ENCODE results near the gene ADAMTS6. TPM values are rescaled to one million over a fixed set of nuclear protein-coding genes. Genes with fewer than 3 reads are reported as not detected.

Gene ADAMTS6
- total RNA-seq, 3 donors from 2014 or later, result 1.4 to 6.0 (median 3.9) TPM

DNA sequence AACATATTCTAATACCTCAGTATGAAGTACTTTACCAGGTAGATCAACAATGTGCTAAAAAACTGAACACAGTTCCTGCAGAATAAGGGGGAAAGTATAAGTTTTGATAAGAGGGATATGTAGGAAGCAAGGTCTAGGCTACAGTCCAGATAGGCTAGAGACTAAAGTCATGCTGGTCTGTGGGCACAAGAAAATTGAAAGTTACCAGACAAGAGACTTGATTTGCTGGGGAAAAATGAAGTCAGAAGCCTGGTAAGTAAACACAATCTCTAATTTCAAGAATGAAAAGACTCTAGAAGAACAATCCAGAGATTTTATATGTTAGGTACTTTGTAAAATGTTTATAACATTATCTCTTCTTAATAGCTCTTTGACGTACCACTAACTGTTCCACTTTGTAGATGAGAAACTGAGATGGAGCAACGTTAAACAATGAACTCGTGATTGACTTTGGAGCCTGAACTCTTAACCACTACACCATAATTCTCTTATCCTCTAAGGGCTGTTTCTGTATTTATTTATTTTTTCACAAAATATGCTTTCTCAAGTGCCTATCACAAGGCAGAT lies 19.5 kb downstream of the ADAMTS6 start:
- no peak for DNase-seq (ENCODE audit: low spot score in 2 of 2)
- Histone ChIP-seq H3K27ac (no peak overlapping the region), H3K4me3 (no peak overlapping the region), H3K4me1 (no peaks in the 10 kb centered on the region), H3K27me3 (no peaks in the 10 kb centered on the region), H3K36me3 (no peaks in the 10 kb centered on the region), H3K9me3 (no peaks in the 10 kb centered on the region)
- no peak for TF ChIP-seq POLR2AphosphoS5 (IDR thresholded peaks at IDR 0.05)
- TF ChIP-seq CTCF (IDR thresholded peaks at IDR 0.05), result no peak
- no peak for TF ChIP-seq POLR2A (IDR thresholded peaks at IDR 0.05)
- intact Hi-C loops (cut with DNase I; ENCODE audit: low total_unique reads), result no loop called here

GRCh38 chr5:65461490-65461889 lies 20.2 kb downstream of the ADAMTS6 start:
- Histone ChIP-seq H3K36me3 (no peaks in the 10 kb centered on the region), H3K27ac (no peak overlapping the region), H3K27me3 (no peaks in the 10 kb centered on the region), H3K9me3 (no peaks in the 10 kb centered on the region), H3K4me3 (no peak overlapping the region), H3K4me1 (no peaks in the 10 kb centered on the region)
- no peak for DNase-seq (ENCODE audit: low spot score in 2 of 2)
- no peak for TF ChIP-seq CTCF (IDR thresholded peaks at IDR 0.05)
- TF ChIP-seq POLR2AphosphoS5 (IDR thresholded peaks at IDR 0.05), result no peak
- no peak for TF ChIP-seq POLR2A (IDR thresholded peaks at IDR 0.05)
- intact Hi-C loops (cut with DNase I; ENCODE audit: low total_unique reads), result no loop called here

DNA sequence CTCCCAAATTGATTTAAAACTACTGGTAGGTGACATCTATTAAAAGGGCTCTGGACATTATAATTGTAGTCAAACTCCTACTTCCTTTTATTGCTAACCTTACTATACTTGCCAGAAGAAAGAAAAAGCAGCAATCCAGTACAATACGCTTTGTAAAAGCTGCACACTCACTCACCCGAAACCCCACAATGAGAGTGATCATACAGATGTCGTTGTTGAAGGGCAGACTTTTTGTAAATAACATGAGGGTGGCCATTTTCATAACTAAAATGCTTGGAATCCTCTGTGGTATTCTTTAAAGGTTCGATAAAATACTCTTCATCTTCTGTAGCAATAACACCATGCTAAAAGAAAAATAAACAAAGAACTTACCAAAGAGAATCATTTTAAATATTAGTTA lies 21.7 kb downstream of the ADAMTS6 start:
- Histone ChIP-seq H3K36me3 (no peaks in the 10 kb centered on the region), H3K4me1 (no peaks in the 10 kb centered on the region)

DNA sequence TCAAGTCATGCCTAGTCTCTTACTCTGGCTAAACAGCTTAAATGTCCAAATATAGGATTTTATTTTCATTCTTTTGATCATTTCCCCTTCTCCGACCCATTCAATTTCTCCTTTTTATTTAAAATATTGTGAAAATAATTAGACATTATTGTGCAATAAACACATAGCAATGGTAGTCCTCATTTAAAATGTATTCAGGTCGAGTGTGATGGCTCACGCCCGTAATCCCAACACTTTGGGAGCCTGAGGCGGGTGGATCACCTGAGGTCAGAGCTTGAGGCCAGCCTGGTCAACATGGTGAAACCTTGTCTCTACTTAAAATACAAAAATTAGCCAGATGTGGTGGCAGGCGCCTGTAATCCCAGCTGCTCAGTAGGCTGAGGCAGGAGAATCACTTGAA lies 26.7 kb downstream of the ADAMTS6 start:
- no peaks in the 10 kb centered on the region for H3K36me3 ChIP-seq
- intact Hi-C loops (cut with DNase I; ENCODE audit: low total_unique reads), result no loop called here
- H3K9me3 ChIP-seq, result no peaks in the 10 kb centered on the region
- no peaks in the 10 kb centered on the region for H3K27me3 ChIP-seq
- TF ChIP-seq POLR2AphosphoS5 (IDR thresholded peaks at IDR 0.05) (no peak), POLR2A (IDR thresholded peaks at IDR 0.05) (no peak), CTCF (IDR thresholded peaks at IDR 0.05) (no peak)
- no peak overlapping the region for H3K27ac ChIP-seq
- H3K4me1 ChIP-seq, result no peaks in the 10 kb centered on the region
- no peak for DNase-seq (ENCODE audit: low spot score in 2 of 2)
- no peak overlapping the region for H3K4me3 ChIP-seq

More for the DNA sequence above, 21.7 kb downstream of the ADAMTS6 start:
- no peak for DNase-seq (ENCODE audit: low spot score in 2 of 2)
- H3K27me3 ChIP-seq, result no peaks in the 10 kb centered on the region
- H3K27ac ChIP-seq, result no peak overlapping the region
- no peak overlapping the region for H3K4me3 ChIP-seq
- TF ChIP-seq CTCF (IDR thresholded peaks at IDR 0.05) (no peak), POLR2AphosphoS5 (IDR thresholded peaks at IDR 0.05) (no peak), POLR2A (IDR thresholded peaks at IDR 0.05) (no peak)
- intact Hi-C loops (cut with DNase I; ENCODE audit: low total_unique reads), result no loop called here
- H3K9me3 ChIP-seq, result no peaks in the 10 kb centered on the region

GRCh38 chr5:65451436-65451835 lies 30.3 kb downstream of the ADAMTS6 start:
- Histone ChIP-seq H3K27ac (no peak overlapping the region), H3K27me3 (no peaks in the 10 kb centered on the region), H3K9me3 (no peaks in the 10 kb centered on the region), H3K4me3 (no peak overlapping the region), H3K4me1 (no peaks in the 10 kb centered on the region), H3K36me3 (no peaks in the 10 kb centered on the region)
- no peak for TF ChIP-seq POLR2A (IDR thresholded peaks at IDR 0.05)
- no peak for TF ChIP-seq POLR2AphosphoS5 (IDR thresholded peaks at IDR 0.05)
- intact Hi-C loops (cut with DNase I; ENCODE audit: low total_unique reads), result no loop called here
- DNase-seq (ENCODE audit: low spot score in 2 of 2), result no peak

GRCh38 chr5:65446682-65447081 lies 35.0 kb downstream of the ADAMTS6 start:
- Histone ChIP-seq H3K9me3 (no peaks in the 10 kb centered on the region), H3K27ac (no peak overlapping the region), H3K4me3 (no peak overlapping the region), H3K27me3 (no peaks in the 10 kb centered on the region), H3K4me1 (no peaks in the 10 kb centered on the region), H3K36me3 (no peaks in the 10 kb centered on the region)
- DNase-seq (ENCODE audit: low spot score in 2 of 2), result no peak
- intact Hi-C loops (cut with DNase I; ENCODE audit: low total_unique reads), result no loop called here
- TF ChIP-seq POLR2AphosphoS5 (IDR thresholded peaks at IDR 0.05) (no peak), POLR2A (IDR thresholded peaks at IDR 0.05) (no peak), CTCF (IDR thresholded peaks at IDR 0.05) (no peak)
